Stimulated activated CD4-positive, alpha-beta T cell treated with anti-CD3 and anti-CD28 coated beads, Interleukin-15, amount 100 ng/mL, for 24 hours (primary cell): ENCODE measurements around the gene MRPL39.

Source experiments
- DNase-seq: peaks from one replicate; pipeline ENCODE4 v3.0.0-alpha.2; 2020

MRPL39 gene

DNA sequence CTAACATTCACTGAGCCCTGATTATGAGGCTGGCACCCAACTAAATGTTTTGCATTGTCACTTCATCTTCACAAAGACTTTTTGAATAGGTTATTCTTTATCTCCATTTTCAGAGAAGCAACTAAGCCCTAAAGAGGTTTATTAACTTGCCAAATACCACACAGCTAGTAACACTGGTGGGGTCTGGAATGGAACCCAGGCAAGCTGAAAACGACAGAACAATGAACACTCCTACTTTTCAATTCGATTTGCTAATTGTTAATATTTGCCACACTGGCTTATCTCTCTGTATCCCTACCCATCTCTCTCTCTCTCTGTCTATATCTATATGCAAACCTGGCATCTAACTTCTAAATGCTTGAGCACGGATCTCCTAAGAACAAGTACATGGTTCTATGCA, 40.6 kb downstream of the MRPL39 start:
- no peak for DNase-seq

DNA sequence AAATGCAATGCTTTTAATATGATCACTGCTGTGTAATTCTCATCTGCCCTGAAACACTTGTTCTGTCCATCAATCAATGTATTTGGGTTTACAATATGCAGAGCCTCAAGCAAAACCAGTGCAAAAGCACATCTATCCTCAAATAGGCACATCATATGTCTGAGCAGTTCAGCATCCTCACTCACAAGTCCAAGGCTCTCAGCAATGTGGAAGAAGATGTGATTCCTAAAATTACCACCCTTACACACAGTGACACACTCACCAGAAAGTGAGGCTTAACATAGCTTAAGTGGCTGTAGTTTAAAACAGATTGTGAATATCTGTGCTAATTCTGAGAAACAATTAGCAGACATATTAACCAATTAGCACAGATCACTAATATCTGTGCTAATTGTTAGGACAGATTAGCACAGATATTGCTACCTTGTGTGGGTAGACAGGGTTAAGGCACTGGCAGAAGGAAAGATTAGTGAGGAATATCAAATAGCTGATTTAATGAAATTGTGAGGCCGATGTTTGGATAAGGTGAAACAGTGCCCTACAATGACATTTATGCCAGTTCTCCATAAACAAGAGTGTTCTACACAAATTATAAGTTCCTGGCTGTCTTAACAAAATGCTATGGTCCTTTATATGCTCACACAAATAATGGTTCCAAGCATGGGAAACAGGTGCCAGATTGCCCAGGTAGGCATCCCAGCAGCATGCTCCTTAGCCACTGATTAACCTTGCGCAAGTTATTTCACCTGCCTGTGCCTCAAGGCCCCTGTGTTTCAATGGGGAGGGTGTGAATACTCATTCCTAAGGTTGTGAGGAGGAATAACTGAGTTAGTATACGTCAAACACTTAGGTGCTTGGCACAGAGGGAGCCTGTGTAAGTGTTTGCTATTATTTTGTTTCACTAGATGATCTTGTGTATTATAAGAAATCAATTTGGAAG, 41.7 kb downstream of the MRPL39 start:
- peak; percentile 44 for DNase-seq

DNA sequence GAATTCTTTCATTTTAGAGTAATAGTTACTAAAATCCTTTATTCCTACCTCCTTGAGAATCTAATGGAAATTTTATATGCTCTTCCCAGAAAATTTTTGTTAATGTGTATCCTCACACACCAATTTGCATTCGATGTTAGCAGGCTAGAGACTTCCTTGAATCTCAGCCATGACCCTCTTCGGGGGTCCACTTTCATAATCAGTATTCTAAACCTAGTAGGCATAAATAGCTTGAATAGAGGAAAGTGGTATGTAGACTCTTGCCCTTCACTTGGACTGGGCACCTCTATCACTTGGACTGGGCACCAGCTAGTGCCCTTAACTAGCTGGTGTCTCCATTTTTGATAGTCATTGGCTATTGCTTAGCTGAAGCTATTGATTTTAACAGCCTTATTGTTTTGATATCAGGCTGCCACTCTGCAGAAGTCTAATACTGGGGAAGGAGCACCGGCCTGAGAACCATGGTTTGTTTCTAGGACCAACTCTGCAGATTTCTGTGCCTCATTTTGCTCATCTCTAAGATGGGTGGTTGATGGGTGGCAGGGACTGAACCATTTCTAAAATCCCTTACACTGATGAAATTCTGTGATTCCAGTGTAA, 42.8 kb downstream of the MRPL39 start:
- DNase-seq: peak; percentile 33

DNA sequence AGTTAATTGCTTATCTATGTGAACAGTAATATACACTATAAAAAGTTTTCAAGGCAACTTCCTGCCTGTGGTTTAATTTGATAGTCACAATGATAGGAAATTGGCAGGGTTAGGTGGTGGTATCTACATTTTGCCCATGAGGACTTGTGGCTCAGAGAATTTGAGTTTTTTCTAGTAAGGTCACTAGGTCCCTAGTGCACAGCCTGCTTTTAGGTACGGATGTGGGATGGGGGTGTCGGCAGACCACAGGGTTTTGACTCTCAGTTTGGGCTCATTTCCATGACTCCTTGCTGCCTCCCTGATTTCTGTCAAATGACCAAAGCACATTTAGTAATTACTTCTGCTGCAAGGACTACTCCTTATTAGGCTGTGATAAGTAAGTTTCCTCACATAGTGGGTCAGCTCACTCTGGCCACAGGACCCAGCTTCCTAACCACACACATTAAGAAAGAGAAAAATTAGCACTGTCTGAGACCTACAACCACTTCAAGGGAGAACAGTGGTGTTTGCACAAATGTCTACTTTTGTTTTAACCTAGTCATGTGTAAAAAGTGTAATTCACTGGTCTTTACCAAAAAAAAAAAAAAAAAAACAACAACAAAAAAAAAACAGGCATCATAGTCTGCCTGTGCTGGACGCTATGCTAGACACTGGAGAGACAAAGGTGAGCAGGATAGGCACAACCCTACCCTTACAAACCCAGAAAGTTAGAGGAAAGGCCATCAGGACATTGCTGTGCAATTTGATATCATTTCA, 43.7 kb downstream of the MRPL39 start:
- DNase-seq: peak; percentile 70

DNA sequence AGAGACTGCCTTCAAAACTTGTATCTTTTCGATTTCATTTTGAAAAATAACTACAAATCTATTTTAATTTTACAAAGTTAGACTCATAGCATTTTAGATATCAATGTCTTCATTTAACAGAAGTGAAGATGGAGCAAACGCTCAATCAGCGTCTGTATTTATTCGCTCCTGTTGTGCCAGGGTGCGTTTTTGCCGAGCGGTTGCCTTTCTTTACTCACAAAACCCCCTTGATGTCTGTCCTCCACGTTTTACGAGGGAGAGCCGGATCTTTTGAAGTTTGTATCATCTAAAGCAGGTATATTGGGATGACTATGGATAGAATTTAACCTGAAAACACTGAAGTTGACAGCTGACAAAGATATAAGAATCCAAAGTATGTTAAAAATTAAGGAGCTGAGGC, 44.6 kb downstream of the MRPL39 start:
- DNase-seq: no peak

DNA sequence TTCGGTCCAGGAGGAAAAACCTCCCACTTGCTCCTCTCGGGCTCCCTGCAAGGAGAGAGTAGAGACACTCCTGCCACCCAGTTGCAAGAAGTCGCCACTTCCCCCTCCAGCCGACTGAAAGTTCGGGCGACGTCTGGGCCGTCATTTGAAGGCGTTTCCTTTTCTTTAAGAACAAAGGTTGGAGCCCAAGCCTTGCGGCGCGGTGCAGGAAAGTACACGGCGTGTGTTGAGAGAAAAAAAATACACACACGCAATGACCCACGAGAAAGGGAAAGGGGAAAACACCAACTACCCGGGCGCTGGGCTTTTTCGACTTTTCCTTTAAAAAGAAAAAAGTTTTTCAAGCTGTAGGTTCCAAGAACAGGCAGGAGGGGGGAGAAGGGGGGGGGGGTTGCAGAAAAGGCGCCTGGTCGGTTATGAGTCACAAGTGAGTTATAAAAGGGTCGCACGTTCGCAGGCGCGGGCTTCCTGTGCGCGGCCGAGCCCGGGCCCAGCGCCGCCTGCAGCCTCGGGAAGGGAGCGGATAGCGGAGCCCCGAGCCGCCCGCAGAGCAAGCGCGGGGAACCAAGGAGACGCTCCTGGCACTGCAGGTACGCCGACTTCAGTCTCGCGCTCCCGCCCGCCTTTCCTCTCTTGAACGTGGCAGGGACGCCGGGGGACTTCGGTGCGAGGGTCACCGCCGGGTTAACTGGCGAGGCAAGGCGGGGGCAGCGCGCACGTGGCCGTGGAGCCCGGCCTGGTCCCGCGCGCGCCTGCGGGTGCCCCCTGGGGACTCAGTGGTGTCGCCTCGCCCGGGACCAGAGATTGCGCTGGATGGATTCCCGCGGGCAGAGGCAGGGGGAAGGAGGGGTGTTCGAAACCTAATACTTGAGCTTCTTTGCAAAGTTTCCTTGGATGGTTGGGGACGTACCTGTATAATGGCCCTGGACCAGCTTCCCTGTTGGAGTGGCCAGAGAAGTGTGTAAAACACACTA, 45.3 kb downstream of the MRPL39 start:
- DNase-seq: peak; percentile 84

DNA sequence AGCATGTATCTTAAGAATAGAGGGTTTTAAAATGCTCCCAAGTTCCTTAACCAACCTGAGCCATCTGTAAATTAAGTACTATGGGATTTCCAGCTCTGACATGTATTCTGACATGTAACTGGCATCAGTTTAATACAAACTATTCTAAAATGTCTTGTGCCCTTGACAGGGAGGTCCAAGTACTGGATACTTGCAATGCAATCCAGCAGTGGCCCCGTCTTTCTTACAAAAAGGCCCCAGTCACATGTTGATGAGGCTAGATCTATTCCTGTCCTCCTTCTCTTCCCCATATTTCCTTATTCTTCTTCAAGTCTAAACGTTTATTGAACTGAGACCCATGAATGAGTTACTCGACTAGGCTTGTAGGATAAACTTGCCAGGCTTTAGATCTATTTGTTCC, 46.4 kb downstream of the MRPL39 start:
- no peak for DNase-seq

DNA sequence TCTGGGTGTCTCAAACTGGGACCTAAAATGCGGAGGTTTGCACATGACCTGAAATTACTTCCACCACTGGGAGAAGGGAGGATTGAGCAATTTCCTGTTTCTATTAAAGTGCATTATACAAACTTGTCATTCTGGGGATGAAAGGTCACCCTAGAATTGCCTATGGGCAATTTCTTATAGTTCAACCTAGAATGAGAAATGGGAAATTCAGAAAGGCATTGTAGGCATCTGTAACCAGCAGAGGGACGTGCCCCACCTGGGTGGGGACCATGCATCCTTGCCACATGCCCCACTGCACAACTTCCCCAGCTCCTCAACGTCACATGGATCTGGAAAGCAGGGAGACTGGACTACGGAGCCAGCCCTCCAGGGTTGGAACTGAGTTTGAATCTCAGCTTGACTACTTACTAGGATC, 47.0 kb downstream of the MRPL39 start:
- DNase-seq: peak; percentile 51

DNA sequence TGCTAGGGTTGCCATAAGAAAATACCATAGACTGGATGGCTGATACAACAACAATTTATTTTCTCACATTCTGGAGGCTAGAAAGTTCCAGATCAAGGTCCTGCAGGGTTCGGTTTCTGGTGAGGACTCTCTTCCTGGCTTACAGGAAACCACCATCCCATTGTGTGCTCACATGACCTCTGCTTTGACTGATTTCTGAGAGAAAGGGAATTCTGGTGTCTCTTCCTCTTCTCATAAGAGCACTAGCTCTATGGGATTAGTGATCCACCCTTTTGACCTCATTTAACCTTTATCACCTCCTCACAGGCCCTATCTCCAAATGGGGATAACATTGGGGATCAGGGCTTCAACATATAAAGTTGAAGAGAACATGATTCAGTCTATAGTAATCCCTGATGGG, 47.5 kb downstream of the MRPL39 start:
- DNase-seq: no peak

DNA sequence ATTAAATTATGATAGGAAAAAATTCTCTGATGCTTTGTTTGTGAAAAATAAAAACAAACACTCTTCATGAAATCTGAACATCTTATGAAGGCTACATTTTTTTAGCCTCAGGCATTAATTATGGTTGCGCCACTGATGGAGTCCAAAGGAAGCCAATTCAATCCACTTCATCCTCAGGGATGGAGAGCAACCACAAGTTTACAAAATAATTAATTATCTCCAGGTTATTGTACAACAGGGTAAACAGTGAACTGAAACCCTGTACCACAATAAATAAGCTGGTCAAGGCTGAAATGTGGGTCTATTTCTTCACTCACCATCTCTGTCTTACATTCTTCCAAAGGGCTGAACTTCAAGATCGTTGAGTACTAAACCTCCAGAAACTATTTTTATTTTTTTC, 49.2 kb downstream of the MRPL39 start:
- DNase-seq: no peak

DNA sequence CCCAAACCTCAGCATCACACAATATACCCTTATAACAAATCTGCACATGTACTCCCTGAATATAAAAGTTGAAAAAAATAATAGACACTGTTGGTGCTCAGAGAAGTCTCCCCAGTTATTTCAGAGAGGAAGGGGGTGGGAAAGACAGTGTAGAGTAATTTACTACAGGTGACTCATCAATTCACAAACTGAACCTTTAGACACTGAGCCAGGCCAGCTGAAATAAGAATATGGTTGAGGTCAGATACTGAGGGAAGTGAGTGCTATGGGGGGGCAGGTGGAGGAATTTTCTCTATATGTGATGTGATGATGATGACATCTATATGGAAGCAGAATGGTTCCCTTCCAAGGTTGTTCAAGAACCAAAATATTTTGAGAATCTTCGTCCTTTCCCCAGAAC, 50.1 kb downstream of the MRPL39 start:
- DNase-seq: no peak

DNA sequence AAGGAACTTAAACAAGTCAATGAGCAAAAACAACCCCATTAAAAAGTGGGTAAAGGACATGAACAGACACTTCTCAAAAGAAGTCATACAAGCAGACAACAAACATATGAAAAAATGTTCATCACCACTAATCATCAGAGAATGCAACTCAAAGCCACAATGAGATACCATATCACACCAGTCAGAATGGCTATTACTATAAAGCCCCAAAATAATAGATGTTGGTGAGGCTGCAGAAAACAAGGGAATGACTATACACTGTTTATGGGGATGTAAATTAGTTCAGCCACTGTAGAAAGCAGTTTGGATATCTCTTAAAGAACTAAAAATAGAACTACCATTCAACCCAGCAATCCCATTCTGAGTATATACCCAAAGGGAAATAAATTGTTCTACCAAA, 51.2 kb downstream of the MRPL39 start:
- no peak for DNase-seq

DNA sequence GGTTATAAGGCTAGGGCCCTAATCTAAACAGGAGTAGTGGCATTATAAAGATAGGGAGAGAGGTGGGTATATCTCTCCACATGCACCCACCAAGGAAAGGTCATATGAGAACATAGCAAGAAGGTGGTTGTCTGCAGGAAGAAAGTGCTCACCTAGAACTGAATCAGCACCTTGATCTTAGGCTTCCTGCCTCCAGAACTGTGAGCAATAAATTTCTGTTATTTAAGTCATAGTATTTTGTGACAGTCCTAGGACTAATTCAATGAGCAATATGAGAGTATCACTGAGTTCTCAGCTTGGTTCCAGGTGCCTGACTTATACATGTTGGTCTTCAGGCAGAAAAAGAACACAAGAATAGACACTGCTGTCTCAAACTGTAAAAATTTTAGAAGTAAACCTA, 51.8 kb downstream of the MRPL39 start:
- DNase-seq: no peak

DNA sequence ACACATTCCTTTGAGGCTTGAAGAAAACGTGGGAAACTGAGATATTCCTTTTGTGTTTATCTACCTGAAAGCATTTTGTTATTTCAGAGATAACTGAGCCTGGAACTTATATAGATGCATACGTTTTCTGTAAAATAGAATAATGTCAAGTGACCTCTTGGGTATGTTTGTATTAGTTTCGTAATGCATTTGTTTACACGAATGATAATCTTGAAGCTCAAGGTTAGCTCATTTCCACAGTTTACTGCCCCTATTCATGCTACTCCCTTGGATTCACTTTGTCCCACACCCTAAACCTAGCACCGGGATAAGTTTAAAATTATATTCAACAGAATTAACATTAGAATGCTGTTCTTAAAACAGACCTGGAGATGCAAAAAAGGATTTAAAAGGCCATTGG, 54.4 kb downstream of the MRPL39 start:
- DNase-seq: no peak

DNA sequence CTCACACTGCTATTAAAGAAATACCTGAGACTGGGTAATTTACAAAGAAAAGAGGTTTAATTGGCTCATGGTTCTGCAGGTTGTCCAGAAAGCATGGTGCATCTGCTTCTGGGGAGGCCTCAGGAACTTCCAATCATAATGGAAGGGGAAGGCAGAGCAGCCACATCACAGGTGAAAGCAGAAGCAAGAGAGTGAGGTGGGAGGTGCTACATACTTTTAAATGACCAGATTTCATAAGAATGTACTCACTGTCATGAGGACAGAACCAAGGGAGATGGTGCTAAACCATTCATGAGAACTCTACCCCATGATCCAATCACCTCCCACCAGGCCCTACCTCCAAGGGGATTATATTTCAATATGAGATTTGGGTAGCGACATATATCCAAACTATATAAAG, 55.7 kb downstream of the MRPL39 start:
- DNase-seq: no peak

DNA sequence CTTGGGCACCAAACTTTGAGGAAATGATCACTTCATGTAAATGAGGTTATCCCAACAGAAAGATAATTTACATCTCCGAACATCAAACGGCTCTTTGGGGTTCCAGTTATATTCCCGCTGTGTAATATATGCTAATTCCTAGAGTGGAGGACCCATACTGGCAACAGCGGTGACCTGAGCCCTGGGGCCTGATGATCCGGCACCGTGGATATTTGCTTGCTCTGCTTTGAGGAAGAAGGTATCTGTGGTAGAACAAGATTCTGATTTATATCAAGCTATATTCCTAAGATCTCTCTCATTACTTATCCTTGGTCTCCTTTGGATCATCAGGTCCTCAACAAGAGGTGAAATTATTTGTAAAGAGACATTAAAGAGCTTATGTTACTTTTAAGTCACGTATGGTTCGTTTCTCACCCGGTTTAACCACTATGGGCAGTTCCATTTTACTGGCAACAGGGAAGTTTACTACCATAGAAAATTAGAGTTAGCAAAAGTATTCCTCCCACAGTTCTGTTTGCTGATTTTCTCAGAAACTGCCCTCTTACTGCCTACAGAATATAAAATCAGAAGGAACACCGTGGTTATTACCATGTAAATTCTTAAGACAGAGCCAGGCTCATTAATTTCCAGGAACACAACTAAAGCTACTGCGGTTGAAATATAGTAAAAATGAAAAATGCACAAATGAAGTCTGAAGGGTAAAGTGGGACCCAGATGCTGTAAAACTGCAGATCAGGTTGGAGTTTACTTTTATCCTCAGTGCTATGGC, 56.7 kb downstream of the MRPL39 start:
- DNase-seq: no peak

DNA sequence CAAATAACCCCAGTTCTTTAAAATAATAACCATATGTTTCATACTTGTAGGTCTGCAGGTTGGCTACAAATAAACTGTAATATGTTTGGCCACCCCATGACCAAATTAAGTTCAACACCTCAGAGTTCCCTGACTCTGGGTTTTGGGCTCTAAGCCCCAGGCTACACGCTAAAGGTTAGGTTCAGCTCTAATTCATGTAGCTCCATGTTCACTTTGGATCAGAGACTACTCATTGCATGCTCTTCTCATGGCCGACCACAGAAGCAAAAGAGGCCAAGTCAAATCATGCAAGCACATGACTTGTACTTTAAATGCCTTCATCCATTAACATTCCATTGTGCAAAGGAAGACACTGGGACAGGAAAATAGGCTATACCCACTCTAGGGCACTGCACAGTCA, 66.2 kb downstream of the MRPL39 start:
- no peak for DNase-seq

DNA sequence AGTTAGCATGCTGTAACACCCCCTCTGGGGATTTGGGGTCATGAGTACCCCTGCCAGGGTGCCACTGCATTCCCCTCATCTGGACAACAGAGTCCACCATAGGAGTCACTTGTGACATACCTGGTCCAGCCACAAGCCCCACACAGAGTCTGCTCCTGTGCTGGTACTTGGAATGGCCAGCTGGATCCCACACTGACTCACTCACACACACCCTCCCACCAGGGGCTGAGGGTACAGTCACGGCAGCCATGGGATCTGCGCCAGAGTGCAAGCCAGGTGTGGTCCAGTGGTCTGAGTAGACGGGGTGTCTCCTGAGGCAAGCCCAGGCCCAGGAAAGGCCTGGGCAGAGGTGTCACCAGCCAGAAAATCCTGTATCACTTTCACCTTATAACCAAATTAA, 67.7 kb downstream of the MRPL39 start:
- DNase-seq: no peak

DNA sequence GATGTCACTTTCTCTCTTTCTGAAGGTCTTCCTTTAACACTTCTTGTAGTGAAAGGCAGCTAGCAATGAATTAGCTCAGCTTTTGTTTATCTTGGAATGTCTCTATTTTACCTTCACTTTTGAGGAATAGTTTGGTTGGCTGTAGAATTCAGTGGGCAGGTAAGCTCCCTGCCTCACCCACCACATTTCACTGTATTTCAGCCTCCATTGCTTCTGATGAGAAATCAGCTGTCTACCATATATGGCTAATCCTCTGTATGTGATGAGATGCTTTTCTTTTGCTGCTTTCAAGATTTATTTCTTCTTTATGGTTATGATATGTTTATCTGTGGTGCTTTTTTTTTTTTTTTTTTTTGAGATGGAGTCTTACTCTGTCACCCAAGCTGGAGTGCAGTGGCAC, 70.1 kb downstream of the MRPL39 start:
- no peak for DNase-seq

DNA sequence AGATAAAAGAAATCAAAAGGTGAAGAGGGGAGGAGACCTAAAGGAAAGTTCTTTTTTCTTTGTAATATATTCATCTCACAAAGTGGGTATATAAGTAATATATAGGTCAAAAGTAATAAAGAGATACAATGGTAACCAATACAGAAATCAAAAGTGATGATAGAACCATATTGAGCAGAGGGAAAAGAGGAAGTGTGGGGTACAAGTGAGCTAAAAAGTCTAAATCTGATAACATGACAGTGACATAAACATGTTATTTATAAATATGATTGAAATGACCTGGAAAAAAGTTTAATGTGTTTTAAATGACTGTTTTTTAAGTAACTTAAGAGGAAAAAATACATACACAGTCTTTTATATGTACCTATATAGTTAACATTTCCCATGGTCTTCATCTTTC, 70.5 kb downstream of the MRPL39 start:
- no peak for DNase-seq

DNA sequence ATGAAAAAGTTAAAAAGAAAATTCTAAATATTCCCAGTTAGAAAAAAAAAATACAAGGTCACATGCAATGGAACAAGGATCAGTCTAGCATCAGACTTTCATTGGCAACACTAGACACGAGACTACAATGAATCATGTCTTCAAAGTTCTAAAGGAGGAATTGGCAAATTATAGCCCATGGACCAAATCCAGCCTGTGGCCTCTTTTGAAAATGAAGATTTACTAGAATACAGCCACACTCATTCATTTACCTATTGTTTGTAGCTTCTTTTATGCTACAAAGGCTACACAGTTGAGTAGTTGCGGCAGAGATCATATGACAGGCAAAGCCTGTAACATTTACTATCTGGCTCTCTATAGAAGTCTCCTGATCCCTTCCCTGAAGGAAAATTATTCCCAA, 71.4 kb downstream of the MRPL39 start:
- DNase-seq: no peak
